PC-3 (cell line): Measurements from ENCODE around the gene IKZF1. TPM values are rescaled to one million over a fixed set of nuclear protein-coding genes. Genes with fewer than 3 reads are reported as not detected.

Experiments used
- ATAC-seq: fragments of 200-7000 bp; cut with Tn5 transposase; 2 replicates; pipeline ENCODE4 v1.9.1; 2020; ENCODE audit warnings: mild to moderate bottlenecking, moderate library complexity
- BruUV-seq: library from RNA; stranded (reverse); fragments of 400-500 nt; replicated peaks from 2 replicates; lab custom pipeline; 2021; lab: Mats Ljungman, UMichigan
- CTCF ChIA-PET: fragments of 300-600 bp; sonication (Branson Sonifier 250); formaldehyde crosslinking; loops from one replicate; lab custom pipeline; 2022; ENCODE audit warnings: antibody characterized with exemption; lab: Charles Lee
- POLR2A ChIA-PET: fragments of 300-600 bp; sonication (Branson Sonifier 250); formaldehyde crosslinking; loops from one replicate; lab custom pipeline; 2022; ENCODE audit warnings: antibody characterized with exemption; ENCODE audit not compliant: unreplicated experiment; lab: Charles Lee
- DNase-seq: peaks from one replicate; pipeline ENCODE4 v3.0.0-alpha.2; 2015
- H2AFZ ChIP-seq: fragments of 300-600 bp; sonication (generic); 2 replicates; pipeline ENCODE4 v1.6.0; 2016; ENCODE audit warnings: antibody characterized with exemption, low read length
- H3F3A ChIP-seq: fragments of 300-600 bp; sonication (generic); one replicate; pipeline ENCODE4 v1.6.0; 2017; ENCODE audit warnings: antibody characterized with exemption, low read length, control low read depth, mild to moderate bottlenecking; ENCODE audit not compliant: unreplicated experiment
- H3K27ac ChIP-seq: fragments of 300-600 bp; sonication (generic); 2 replicates; pipeline ENCODE4 v1.5.1; 2016; ENCODE audit warnings: mild to moderate bottlenecking, low read length
- H3K27me3 ChIP-seq: fragments of 300-600 bp; sonication (generic); 2 replicates; pipeline ENCODE4 v1.6.1; 2016; ENCODE audit warnings: low read length, mixed read lengths
- H3K36me3 ChIP-seq: fragments of 300-600 bp; sonication (generic); 2 replicates; pipeline ENCODE4 v1.6.1; 2016; ENCODE audit warnings: low read depth, mixed run types, low read length, mixed read lengths
- H3K4me1 ChIP-seq: fragments of 300-600 bp; sonication (generic); 2 replicates; pipeline ENCODE4 v1.5.1; 2016; ENCODE audit warnings: low read length; ENCODE audit not compliant: insufficient read depth
- H3K4me2 ChIP-seq: fragments of 300-600 bp; sonication (generic); 2 replicates; pipeline ENCODE4 v1.6.0; 2016; ENCODE audit warnings: low read length
- H3K4me3 ChIP-seq: fragments of 300-600 bp; sonication (generic); 2 replicates; pipeline ENCODE4 v1.5.1; 2016; ENCODE audit warnings: mild to moderate bottlenecking, low read length, mixed read lengths
- H3K79me2 ChIP-seq: fragments of 300-600 bp; sonication (generic); 2 replicates; pipeline ENCODE4 v1.6.1; 2017; ENCODE audit warnings: low read length, mixed read lengths
- H3K9ac ChIP-seq: fragments of 300-600 bp; sonication (generic); 2 replicates; pipeline ENCODE4 v1.6.0; 2016; ENCODE audit warnings: mild to moderate bottlenecking, low read length
- H3K9me2 ChIP-seq: fragments of 300-600 bp; sonication (generic); replicated peaks from 2 replicates; pipeline ENCODE4 v1.6.1; 2016; ENCODE audit warnings: mixed run types, low read length, mixed read lengths
- H3K9me3 ChIP-seq: fragments of 300-600 bp; sonication (generic); 2 replicates; pipeline ENCODE4 v1.6.1; 2016; ENCODE audit warnings: low read length, mixed read lengths
- H4K20me1 ChIP-seq: fragments of 300-600 bp; sonication (generic); 2 replicates; pipeline ENCODE4 v1.6.1; 2016; ENCODE audit warnings: low read length, mixed read lengths
- CTCF ChIP-seq: fragments of 300-600 bp; sonication (generic); conservative IDR thresholded peaks from 2 replicates; pipeline ENCODE4 v1.5.1; 2017; ENCODE audit warnings: antibody characterized with exemption, low read depth, mild to moderate bottlenecking, low read length
- EZH2 ChIP-seq: fragments of 300-600 bp; sonication (generic); IDR thresholded peaks from one replicate; pipeline ENCODE4 v1.6.1; 2017; ENCODE audit warnings: antibody characterized with exemption, mild to moderate bottlenecking, low read length; ENCODE audit not compliant: unreplicated experiment
- EZH2phosphoT487 ChIP-seq: fragments of 300-600 bp; sonication (generic); IDR thresholded peaks from 2 replicates; pipeline ENCODE4 v1.6.1; 2018; ENCODE audit warnings: mild to moderate bottlenecking, antibody characterized with exemption, low read length, borderline replicate concordance
- intact Hi-C: fragments of 100-400 bp; cut with micrococcal nuclease; formaldehyde crosslinking; loops from 2 replicates; pipeline ENCODE4 v1.9.0; 2023
- total RNA-seq: library from RNA; depleted of rRNA; stranded (reverse); fragments of >200 nt; gene quantifications from 2 replicates; pipeline ENCODE4 v1.2.3, GENCODE V29; 2014

Gene IKZF1
- total RNA-seq, 1 experiment from 2014 or later, result not detected

- ATAC-seq (no peak), DNase-seq (no peak)
- no peaks in the 10 kb centered on the region for H3K4me1 ChIP-seq
- H3K4me2 ChIP-seq, result no peak overlapping the region
- CTCF ChIA-PET, result no interaction called here
- H2AFZ ChIP-seq, result no peak overlapping the region
- no peak overlapping the region for H3K4me3 ChIP-seq
- no peak for TF ChIP-seq EZH2
- no peak for TF ChIP-seq CTCF
- no peak for TF ChIP-seq EZH2phosphoT487
- H3K9me3 ChIP-seq, result no peaks in the 10 kb centered on the region
- no peak overlapping the region for H3K9ac ChIP-seq
- no peaks in the 10 kb centered on the region for H4K20me1 ChIP-seq
- H3K27ac ChIP-seq, result no peak overlapping the region
- H3K9me2 ChIP-seq, result no peaks in the 10 kb centered on the region
- intact Hi-C loops, result no loop called here
- H3K79me2 ChIP-seq, result no peaks in the 10 kb centered on the region
- peaks cover 99% of the 10 kb centered on the region for H3K27me3 ChIP-seq
- H3K36me3 ChIP-seq, result no peaks in the 10 kb centered on the region
- POLR2A ChIA-PET, result no interaction called here
- H3F3A ChIP-seq, result no peaks in the 10 kb centered on the region
- no TSS peak for BruUV-seq
Measured at GRCh38 chr7:50312250-50313162, 8.0 kb downstream of the IKZF1 start.

- CTCF ChIA-PET, result no interaction called here
- intact Hi-C loops, result no loop called here
- no TSS peak for BruUV-seq
- no peak for ATAC-seq
- H3K4me3 ChIP-seq, result no peak overlapping the region
- H3K4me1 ChIP-seq, result no peaks in the 10 kb centered on the region
- no peaks in the 10 kb centered on the region for H3K9me3 ChIP-seq
- DNase-seq, result no peak
- H3K36me3 ChIP-seq, result no peaks in the 10 kb centered on the region
- H3K27ac ChIP-seq, result no peak overlapping the region
- H3K79me2 ChIP-seq, result no peaks in the 10 kb centered on the region
- no peak overlapping the region for H3K9ac ChIP-seq
- no peaks in the 10 kb centered on the region for H4K20me1 ChIP-seq
- no peak for TF ChIP-seq EZH2
- TF ChIP-seq CTCF, result no peak
- TF ChIP-seq EZH2phosphoT487, result no peak
- no peaks in the 10 kb centered on the region for H3K9me2 ChIP-seq
- POLR2A ChIA-PET, result no interaction called here
- H3K4me2 ChIP-seq, result no peak overlapping the region
- peaks cover 98% of the 10 kb centered on the region for H3K27me3 ChIP-seq
- H2AFZ ChIP-seq, result no peak overlapping the region
- no peaks in the 10 kb centered on the region for H3F3A ChIP-seq
Measured at GRCh38 chr7:50314836-50315592, 10.5 kb downstream of the IKZF1 start.
